ENCODE measurements around the gene GRB7.

GRCh38 chr17:39735882-39736281 is 1.9 kb upstream of the GRB7 start:
- TF ChIP-seq CTCF (IDR thresholded peaks at IDR 0.05) (no peak), POLR2A (IDR thresholded peaks at IDR 0.05; ENCODE audit: low read length) (no peak), REST (IDR thresholded peaks at IDR 0.05) (no peak), CHD4 (IDR thresholded peaks at IDR 0.05; ENCODE audit: borderline replicate concordance) (no peak), ZC3H11A (IDR thresholded peaks at IDR 0.05) (no peak), FOXS1 (CRISPR knock-in tag; IDR thresholded peaks at IDR 0.05) (no peak)

Measured in A549 (cell line).